Gastroesophageal sphincter (tissue), 4 donors: Measurements from ENCODE around the gene MAP7. TPM values are rescaled to one million over a fixed set of nuclear protein-coding genes. Genes with fewer than 3 reads are reported as not detected.

Source experiments
- ATAC-seq: fragments of 150-250 bp; one replicate; pipeline ENCODE4 v1.9.1; 2016; ENCODE audit warnings: mild to moderate bottlenecking, moderate library complexity
- H3K27ac ChIP-seq, 4 donors: fragments of 200-600 bp; sonication (generic) in 3 of 4; 1 replicate in 3 of 4; 2 replicates in 1 of 4; pipeline ENCODE4 v1.5.1; 2016 to 2019
- H3K27me3 ChIP-seq: fragments of 200-600 bp; sonication (generic); one replicate; pipeline ENCODE4 v1.5.1; 2019
- H3K36me3 ChIP-seq, 2 donors: fragments of 200-600 bp; sonication (generic); one replicate each; pipeline ENCODE4 v1.5.1; 2019; ENCODE audit warnings: control low read depth in 1 of 2
- H3K4me1 ChIP-seq, 3 donors: fragments of 200-600 bp; sonication (generic); 1 replicate in 2 of 3; 2 replicates in 1 of 3; pipeline ENCODE4 v1.5.1; 2016 to 2019; ENCODE audit warnings: control low read depth in 2 of 3
- H3K4me3 ChIP-seq, 2 donors: fragments of 200-600 bp; sonication (generic); one replicate each; pipeline ENCODE4 v1.5.1; 2019; ENCODE audit warnings: mild to moderate bottlenecking in 1 of 2, moderate library complexity in 1 of 2
- H3K9me3 ChIP-seq, 3 donors: fragments of 200-600 bp; sonication (generic); one replicate each; pipeline ENCODE4 v1.5.1; 2017 to 2019; ENCODE audit warnings: control low read depth in 2 of 3
- CTCF ChIP-seq, 4 experiments: fragments of 200-600 bp in 2 of 4; fragments of 450-650 bp in 2 of 4; sonication (generic) in 1 of 4; IDR thresholded peaks; one replicate each; pipeline ENCODE4 v1.5.1; 2017 to 2019; ENCODE audit warnings: antibody characterized with exemption in 4 of 4, mild to moderate bottlenecking in 2 of 4, moderate library complexity in 2 of 4
- EP300 ChIP-seq: sonication (generic); formaldehyde crosslinking; IDR thresholded peaks from one replicate; pipeline ENCODE4 v1.6.1; 2017; ENCODE audit warnings: antibody characterized with exemption, mild to moderate bottlenecking
- POLR2A ChIP-seq, 2 donors: fragments of 450-650 bp; IDR thresholded peaks; one replicate each; pipeline ENCODE4 v1.6.1; 2017; ENCODE audit warnings: antibody characterized with exemption in 2 of 2, mild to moderate bottlenecking in 2 of 2, moderate library complexity in 1 of 2
- POLR2AphosphoS5 ChIP-seq: sonication (generic); formaldehyde crosslinking; IDR thresholded peaks from one replicate; pipeline ENCODE4 v1.6.1; 2017; ENCODE audit warnings: antibody characterized with exemption
- WGBS, 2 donors: methylation state at CpG; one replicate each; pipeline ENCODE4 v1.1.5; 2018; ENCODE audit warnings: low coverage in 1 of 2; 5-methylcytosine and 5-hydroxymethylcytosine counted together
- total RNA-seq, 4 donors: library from RNA; depleted of rRNA; stranded (reverse); fragments of >200 nt; gene quantifications; one replicate each; pipeline ENCODE4 v1.1.0, GENCODE V29; 2016

Gene MAP7
- total RNA-seq, 4 donors from 2014 or later = 1.1 to 6.7 (median 4.3) TPM

- H3K4me1 ChIP-seq = no peaks in the 10 kb centered on the region
- WGBS, 2 donors = 95 to 100% methylated on average over 2 of the region's 2 CpGs
- H3K9me3 ChIP-seq = no peaks in the 10 kb centered on the region
- TF ChIP-seq CTCF (IDR thresholded peaks at IDR 0.05) (no peak), POLR2AphosphoS5 (no peak), EP300 (no peak), POLR2A (IDR thresholded peaks at IDR 0.05) (no peak)
- no peak overlapping the region for H3K27ac ChIP-seq
- ATAC-seq = no peak
- H3K27me3 ChIP-seq = no peaks in the 10 kb centered on the region
- no peak overlapping the region for H3K4me3 ChIP-seq
- peaks cover 0 to 4% of the 10 kb centered on the region in 2 donors for H3K36me3 ChIP-seq
These were observed 205.1 kb downstream of the MAP7 start for GRCh38 chr6:136345145-136345544.

GRCh38 chr6:136344420-136344819, 205.8 kb downstream of the MAP7 start:
- Histone ChIP-seq H3K27me3 (no peaks in the 10 kb centered on the region), H3K9me3 (no peaks in the 10 kb centered on the region), H3K4me1 (no peaks in the 10 kb centered on the region), H3K36me3 (peaks cover 0 to 4% of the 10 kb centered on the region in 2 donors), H3K27ac (no peak overlapping the region), H3K4me3 (no peak overlapping the region)
- WGBS, 2 donors = 65 to 70% methylated on average over 2 of the region's 2 CpGs
- TF ChIP-seq POLR2A (IDR thresholded peaks at IDR 0.05) (no peak), CTCF (IDR thresholded peaks at IDR 0.05) (no peak), EP300 (no peak), POLR2AphosphoS5 (no peak)
- ATAC-seq = no peak

GRCh38 chr6:136343700-136344099, 206.5 kb downstream of the MAP7 start:
- TF ChIP-seq POLR2A (IDR thresholded peaks at IDR 0.05) (no peak), POLR2AphosphoS5 (no peak), CTCF (IDR thresholded peaks at IDR 0.05) (no peak), EP300 (no peak)

GRCh38 chr6:136343275-136343674, 206.9 kb downstream of the MAP7 start:
- TF ChIP-seq POLR2A (IDR thresholded peaks at IDR 0.05) = no peak
- no peak for TF ChIP-seq EP300
- TF ChIP-seq POLR2AphosphoS5 = no peak
- no peak for TF ChIP-seq CTCF (IDR thresholded peaks at IDR 0.05)
- WGBS, 2 donors = 48 to 50% methylated on average over 2 of the region's 2 CpGs
- peaks cover 0 to 4% of the 10 kb centered on the region in 2 donors for H3K36me3 ChIP-seq
- H3K4me1 ChIP-seq = no peaks in the 10 kb centered on the region
- H3K27ac ChIP-seq = no peak overlapping the region
- H3K4me3 ChIP-seq = no peak overlapping the region
- ATAC-seq = no peak
- no peaks in the 10 kb centered on the region for H3K27me3 ChIP-seq
- no peaks in the 10 kb centered on the region for H3K9me3 ChIP-seq

More at GRCh38 chr6:136343700-136344099, 206.5 kb downstream of the MAP7 start:
- ATAC-seq = no peak
- 70 to 75% methylated on average over 1 of the region's 1 CpG for WGBS, 2 donors
- H3K36me3 ChIP-seq = peaks cover 0 to 4% of the 10 kb centered on the region in 2 donors
- H3K9me3 ChIP-seq = no peaks in the 10 kb centered on the region
- H3K27ac ChIP-seq = no peak overlapping the region
- no peak overlapping the region for H3K4me3 ChIP-seq
- no peaks in the 10 kb centered on the region for H3K27me3 ChIP-seq
- H3K4me1 ChIP-seq = no peaks in the 10 kb centered on the region

GRCh38 chr6:136341967-136342366, 208.3 kb downstream of the MAP7 start:
- Histone ChIP-seq H3K4me1 (no peaks in the 10 kb centered on the region), H3K9me3 (no peaks in the 10 kb centered on the region), H3K27me3 (no peaks in the 10 kb centered on the region), H3K4me3 (no peak overlapping the region), H3K36me3 (peaks cover 0 to 4% of the 10 kb centered on the region in 2 donors), H3K27ac (no peak overlapping the region)
- no peak for TF ChIP-seq POLR2A (IDR thresholded peaks at IDR 0.05)
- no peak for TF ChIP-seq EP300
- TF ChIP-seq POLR2AphosphoS5 = no peak
- TF ChIP-seq CTCF (IDR thresholded peaks at IDR 0.05) = no peak
- ATAC-seq = no peak
- WGBS, 2 donors = 65 to 100% methylated on average over 2 to 3 of the region's 3 CpGs
